Fibroblast of skin of left quadriceps (primary cell): ENCODE data around the gene BFSP1.
A peak's percentile ranks its signal among the peaks of the same experiment; 100 is the strongest.

Source experiments
- DNase-seq, 2 experiments: peaks; one replicate each; pipeline ENCODE4 v3.0.0-alpha.2; 2013; ENCODE audit warnings: low read depth in 2 of 2

The BFSP1 gene

GRCh38 chr20:17465236-17465635, 65.9 kb downstream of the BFSP1 start:
- DNase-seq: no peak

- peak in 1 of 2 experiments; percentile 5 for DNase-seq
Measured at GRCh38 chr20:17463711-17464110, 67.5 kb downstream of the BFSP1 start.

GRCh38 chr20:17461941-17462340, 69.2 kb downstream of the BFSP1 start:
- no peak for DNase-seq

- DNase-seq: no peak
Measured at GRCh38 chr20:17460119-17460518, 71.1 kb downstream of the BFSP1 start.

GRCh38 chr20:17457588-17458190, 73.5 kb downstream of the BFSP1 start:
- DNase-seq: peak; percentile 39 to 47

GRCh38 chr20:17457079-17457478, 74.1 kb downstream of the BFSP1 start:
- DNase-seq: no peak

- DNase-seq: no peak
Measured at GRCh38 chr20:17456279-17456678, 74.9 kb downstream of the BFSP1 start.

- DNase-seq: no peak
Measured at GRCh38 chr20:17453592-17453991, 77.6 kb downstream of the BFSP1 start.

- no peak for DNase-seq
Measured at GRCh38 chr20:17452441-17452840, 78.7 kb downstream of the BFSP1 start.

GRCh38 chr20:17449031-17449430, 82.1 kb downstream of the BFSP1 start:
- no peak for DNase-seq

GRCh38 chr20:17448071-17448470, 83.1 kb downstream of the BFSP1 start:
- no peak for DNase-seq

GRCh38 chr20:17446171-17446570, 85.0 kb downstream of the BFSP1 start:
- DNase-seq: no peak

- no peak for DNase-seq
Measured at GRCh38 chr20:17445543-17445942, 85.6 kb downstream of the BFSP1 start.

- DNase-seq: no peak
Measured at GRCh38 chr20:17444091-17444490, 87.1 kb downstream of the BFSP1 start.
